ENCODE data around the gene YRDC.
"Not testable (repeated sequence)": the region's sequence is repeated elsewhere in the genome, so short reads cannot be mapped to it uniquely, and the experiment has no call there.

YRDC gene

DNA sequence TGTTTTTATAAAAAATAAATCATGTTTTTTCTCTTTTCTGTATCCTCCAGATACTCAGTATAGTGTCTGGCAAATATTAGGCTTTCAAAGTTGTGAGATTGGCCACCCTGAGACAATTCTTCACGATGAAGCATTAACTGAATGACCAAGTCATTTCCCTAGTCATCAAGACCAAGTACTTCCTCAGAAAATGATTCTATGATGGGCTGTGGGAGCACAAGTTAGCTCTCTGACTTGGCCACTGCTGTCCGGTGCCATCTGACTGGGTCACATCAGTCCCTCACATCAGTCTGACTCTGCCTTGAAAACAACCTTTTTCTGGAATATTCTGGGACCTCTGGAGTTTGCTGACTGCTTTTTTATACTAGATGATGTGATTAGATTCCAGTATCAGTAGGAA is 13.5 kb upstream of the YRDC start:
- no peak for DNase-seq

GRCh38 chr1:37817481-37817880 is 9.5 kb upstream of the YRDC start:
- DNase-seq = no peak

- no peak for DNase-seq
Measured at GRCh38 chr1:37814252-37814651, 6.2 kb upstream of the YRDC start.

GRCh38 chr1:37813529-37814145 is 5.6 kb upstream of the YRDC start:
- no peak for DNase-seq

GRCh38 chr1:37811027-37811655 is 3.1 kb upstream of the YRDC start:
- DNase-seq = peak; percentile 48 to 59

- no peak for DNase-seq
Measured at GRCh38 chr1:37809942-37810341, 1.9 kb upstream of the YRDC start.

- peak; percentile 22 to 34 for DNase-seq
Measured at GRCh38 chr1:37808369-37809319, 636 bp upstream of the YRDC start.

- no peak for DNase-seq
Measured at GRCh38 chr1:37807220-37807554, 821 bp downstream of the YRDC start.

- no peak for DNase-seq
Measured at GRCh38 chr1:37802439-37802838, 5.6 kb downstream of the YRDC start.

GRCh38 chr1:37797750-37798345 is 10.2 kb downstream of the YRDC start:
- DNase-seq = no peak

- DNase-seq = peak; percentile 16
Measured at GRCh38 chr1:37795340-37796125, 12.5 kb downstream of the YRDC start.

DNA sequence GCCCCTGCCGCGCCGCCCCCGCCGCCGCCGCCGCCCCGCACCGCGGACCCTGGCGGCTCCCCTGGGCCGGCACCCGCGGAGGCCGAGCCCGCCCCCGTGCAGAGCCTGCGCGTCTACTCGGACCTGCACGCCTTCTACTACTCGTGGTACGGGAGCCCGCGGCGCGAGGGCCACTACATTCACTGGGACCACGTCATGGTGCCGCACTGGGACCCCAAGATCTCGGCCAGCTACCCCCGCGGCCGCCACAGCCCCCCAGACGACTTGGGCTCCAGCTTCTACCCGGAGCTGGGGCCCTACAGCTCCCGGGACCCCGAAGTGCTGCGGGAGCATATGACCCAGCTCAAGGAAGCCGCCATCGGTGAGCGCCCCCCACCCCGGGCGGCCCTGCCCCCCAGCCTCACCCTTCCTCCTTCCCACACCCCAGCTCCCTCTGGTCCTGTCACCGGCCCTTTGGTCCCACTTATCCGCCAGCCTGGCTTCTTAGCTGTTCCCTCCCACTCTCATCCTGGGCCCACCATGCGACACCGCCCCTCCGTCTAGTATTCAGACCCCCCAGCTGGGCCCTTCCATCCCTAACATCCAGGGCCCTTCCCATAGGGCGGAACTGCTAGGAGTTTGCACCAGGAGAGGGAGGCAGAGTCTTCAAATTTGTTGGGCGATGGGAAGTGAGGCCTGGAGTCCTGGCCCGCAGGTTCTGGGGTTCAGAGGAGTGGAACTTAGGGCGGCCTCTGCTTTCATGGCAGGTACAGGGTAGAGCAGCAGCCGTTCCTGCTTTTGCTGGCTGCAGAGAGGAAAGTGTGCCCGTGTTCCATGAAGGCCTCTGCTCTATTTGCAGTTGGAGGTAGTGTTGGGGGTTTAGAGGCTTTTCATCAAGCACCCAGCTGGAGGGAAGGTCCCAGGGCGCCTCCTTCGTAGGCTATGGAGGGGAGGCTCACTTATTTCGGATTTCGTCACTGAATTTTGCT is 13.4 kb downstream of the YRDC start:
- DNase-seq = no peak

GRCh38 chr1:37793773-37794371 is 14.1 kb downstream of the YRDC start, which contains the start of gene MANEAL:
MANEAL (plus strand) TSS chr1:37793847; CDS start chr1:37794183, 336 bp downstream.
- DNase-seq = peak in 1 of 2 donors; percentile 21

DNA sequence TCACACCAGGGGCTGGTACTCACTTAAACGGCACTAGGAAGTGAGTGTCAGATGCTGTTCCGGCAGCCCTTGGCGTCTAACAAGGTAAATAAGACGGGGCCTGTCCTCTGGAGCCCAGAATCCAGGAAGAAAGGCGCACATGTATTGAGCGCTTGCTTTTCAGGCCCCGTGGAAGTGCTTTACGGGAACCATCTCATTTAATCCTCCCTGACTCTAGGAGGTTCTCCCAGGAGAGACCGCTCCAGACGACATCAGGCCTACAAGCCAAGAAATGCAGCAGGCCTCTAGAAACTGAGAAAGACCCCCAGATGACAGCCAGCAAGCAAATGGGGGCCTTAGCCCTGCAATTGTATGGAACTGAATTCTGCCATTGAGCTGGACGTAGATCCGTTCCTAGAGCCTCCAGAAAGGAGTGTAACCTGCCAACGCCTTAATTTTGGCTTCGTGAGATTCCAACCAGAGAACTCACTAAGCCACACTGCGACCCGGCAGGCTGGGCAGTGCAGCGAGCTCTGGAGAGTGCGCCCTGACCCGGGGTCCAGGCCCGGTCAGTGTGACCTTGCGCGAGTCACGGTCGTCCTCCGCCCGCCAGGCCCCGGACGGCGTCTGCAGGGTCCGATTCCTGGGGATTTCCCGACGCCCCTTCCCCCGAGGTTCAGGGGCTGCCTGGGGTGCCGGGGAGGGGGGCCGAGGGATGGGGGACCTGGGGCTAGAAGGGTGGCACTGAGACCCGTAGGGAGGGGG is 14.9 kb downstream of the YRDC start:
- no peak for DNase-seq

GRCh38 chr1:37782491-37782890 is 25.5 kb downstream of the YRDC start:
- no peak for DNase-seq

- DNase-seq = no peak
Measured at GRCh38 chr1:37778654-37779053, 29.4 kb downstream of the YRDC start.

GRCh38 chr1:37776946-37777516 is 31.0 kb downstream of the YRDC start:
- peak in 1 of 2 donors; percentile 24 for DNase-seq

DNA sequence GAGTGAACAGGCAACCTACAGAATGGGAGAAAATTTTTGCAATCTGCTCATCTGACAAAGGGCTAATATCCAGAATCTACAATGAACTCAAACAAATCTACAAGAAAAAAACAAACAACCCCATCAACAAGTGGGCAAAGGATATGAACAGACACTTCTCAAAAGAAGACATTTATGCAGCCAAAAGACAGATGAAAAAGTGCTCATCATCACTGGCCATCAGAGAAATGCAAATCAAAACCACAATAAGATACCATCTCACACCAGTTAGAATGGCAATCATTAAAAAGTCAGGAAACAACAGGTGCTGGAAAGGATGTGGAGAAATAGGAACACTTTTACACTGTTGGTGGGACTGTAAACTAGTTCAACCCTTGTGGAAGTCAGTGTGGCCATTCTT is 36.6 kb downstream of the YRDC start:
- not testable (repeated sequence) for DNase-seq

DNA sequence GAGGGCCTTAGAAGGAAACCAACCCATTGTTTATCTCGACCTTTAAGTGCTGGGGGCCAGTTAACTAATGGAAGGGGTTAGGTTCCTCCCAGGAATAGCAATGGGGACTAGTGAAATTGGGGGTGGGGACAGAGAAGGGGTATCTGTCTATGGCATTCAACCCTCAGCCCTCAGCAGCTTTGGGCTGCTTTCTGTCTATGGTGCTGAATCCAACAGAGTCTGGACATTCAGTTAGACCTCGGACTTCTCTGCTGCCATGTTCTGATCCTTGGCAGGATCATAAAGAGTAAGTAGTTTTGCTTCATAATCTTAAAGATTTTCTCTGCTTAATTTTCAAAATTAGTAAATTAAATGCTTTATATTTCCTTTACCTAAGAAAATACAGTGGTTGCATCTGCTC is 40.5 kb downstream of the YRDC start:
- DNase-seq = no peak

Measured in activated CD4-positive, alpha-beta T cell treated with anti-CD3 and anti-CD28 coated beads for 4 hours (primary cell).